NAMALWA (cell line): ENCODE data around the gene MVP.

ENCODE experiments used
- DNase-seq: peaks from one replicate; pipeline ENCODE4 v3.0.0-alpha.2; 2015; ENCODE audit warnings: low spot score

MVP gene

GRCh38 chr16:29804455-29805231 is 15.6 kb upstream of the MVP start:
- DNase-seq, result peak; percentile 45

GRCh38 chr16:29805232-29806098 is 14.8 kb upstream of the MVP start:
- DNase-seq, result peak; percentile 98

GRCh38 chr16:29806099-29806579 is 14.1 kb upstream of the MVP start, which contains the start of gene MAZ:
Gene MAZ, plus strand, starts transcription at chr16:29806529. Its CDS starts 173 bp downstream, at chr16:29806702.
- no peak for DNase-seq

GRCh38 chr16:29806641-29807425 is 13.4 kb upstream of the MVP start:
- DNase-seq, result peak; percentile 71

- peak; percentile 93 for DNase-seq
Measured at GRCh38 chr16:29807426-29808218, 12.6 kb upstream of the MVP start.

- no peak for DNase-seq
Measured at GRCh38 chr16:29808219-29808900, 11.9 kb upstream of the MVP start.

GRCh38 chr16:29809031-29809747 is 11.1 kb upstream of the MVP start:
- DNase-seq, result no peak

- DNase-seq, result no peak
Measured at GRCh38 chr16:29809850-29810698, 10.2 kb upstream of the MVP start.

GRCh38 chr16:29810699-29811169 is 9.5 kb upstream of the MVP start:
- no peak for DNase-seq

- peak; percentile 83 for DNase-seq
Measured at GRCh38 chr16:29811170-29811895, 8.9 kb upstream of the MVP start.

- DNase-seq, result peak; percentile 35
Measured at GRCh38 chr16:29811896-29812665, 8.2 kb upstream of the MVP start, which contains the start of gene PRRT2. Gene PRRT2, plus strand, starts transcription at chr16:29812193. Its CDS starts 862 bp downstream, at chr16:29813055.

GRCh38 chr16:29812754-29813643 is 7.3 kb upstream of the MVP start:
- no peak for DNase-seq

GRCh38 chr16:29813644-29814562 is 6.4 kb upstream of the MVP start:
- no peak for DNase-seq

GRCh38 chr16:29814592-29814991 is 5.7 kb upstream of the MVP start:
- no peak for DNase-seq
